K562 (cell line): Measurements from ENCODE around the gene UBL7. TPM values are rescaled to one million over a fixed set of nuclear protein-coding genes. Genes with fewer than 3 reads are reported as not detected.

Experiments used
- ARNT ChIP-seq, 2 experiments: fragments of 450-650 bp; IDR thresholded peaks; 2 replicates each; pipeline ENCODE4 v1.6.1; 2016; ENCODE audit warnings: mild to moderate bottlenecking in 1 of 2
- CREB1 ChIP-seq, 2 experiments: sonication (generic) in 1 of 2; formaldehyde crosslinking in 1 of 2; IDR thresholded peaks; 2 replicates each; pipeline versions ENCODE4 v1.6.1 to v1.8.0; 2012 to 2022; ENCODE audit warnings: inconsistent platforms in 1 of 2, mild to moderate bottlenecking in 1 of 2, missing genetic modification reagents in 1 of 2, moderate library complexity in 1 of 2
- FOXJ2 ChIP-seq: fragments of 200-800 bp; sonication (Bioruptor generic); IDR thresholded peaks from 2 replicates; pipeline ENCODE4 v1.6.1; 2016; ENCODE audit warnings: missing genetic modification characterization, missing compliant biosample characterization
- FOXP1 ChIP-seq: sonication (generic); formaldehyde crosslinking; IDR thresholded peaks from 2 replicates; pipeline ENCODE4 v1.8.0; 2022; ENCODE audit warnings: mild to moderate bottlenecking, missing genetic modification reagents
- HNRNPL ChIP-seq: fragments of 200-400 bp; formaldehyde crosslinking; IDR thresholded peaks from 2 replicates; pipeline ENCODE4 v1.6.1; 2017; ENCODE audit warnings: low read depth, mild to moderate bottlenecking, low read length
- LEF1 ChIP-seq: fragments of 450-650 bp; IDR thresholded peaks from 2 replicates; pipeline ENCODE4 v1.6.1; 2016; ENCODE audit warnings: mild to moderate bottlenecking
- MTA2 ChIP-seq: fragments of 450-650 bp; IDR thresholded peaks from 2 replicates; pipeline ENCODE4 v1.6.1; 2016; ENCODE audit warnings: low read depth
- NFRKB ChIP-seq: fragments of 450-650 bp; IDR thresholded peaks from 2 replicates; pipeline ENCODE4 v1.6.1; 2016; ENCODE audit warnings: low read depth
- POLR2H ChIP-seq: IDR thresholded peaks from 2 replicates; pipeline ENCODE4 v1.6.1; 2016; ENCODE audit warnings: missing genetic modification characterization, low read depth, mild to moderate bottlenecking, control low read depth, missing compliant biosample characterization, moderate library complexity
- RAD21 ChIP-seq, 2 experiments: fragments of 250-450 bp in 1 of 2; fragments of 450-650 bp in 1 of 2; sonication (Bioruptor Pico) in 1 of 2; formaldehyde crosslinking in 1 of 2; IDR thresholded peaks in 1 of 2; conservative IDR thresholded peaks in 1 of 2; 2 replicates each; pipeline versions ENCODE4 v1.4.0 to v1.8.0; 2020 to 2022; ENCODE audit warnings: mild to moderate bottlenecking in 2 of 2, moderate library complexity in 1 of 2
- RCOR1 ChIP-seq, 2 experiments: IDR thresholded peaks; 2 replicates each; pipeline ENCODE4 v1.6.1; 2012; ENCODE audit warnings: low read depth in 2 of 2, low read length in 2 of 2, borderline replicate concordance in 1 of 2, improper control_type of control experiment in 1 of 2
- SIN3B ChIP-seq: fragments of 450-650 bp; IDR thresholded peaks from 2 replicates; pipeline ENCODE4 v1.6.1; 2017; ENCODE audit warnings: low read depth, mild to moderate bottlenecking, moderate library complexity
- SP1 ChIP-seq: sonication (generic); formaldehyde crosslinking; IDR thresholded peaks from 2 replicates; pipeline ENCODE4 v1.8.1; 2022; ENCODE audit warnings: mild to moderate bottlenecking, missing genetic modification reagents
- TCFL5 ChIP-seq: fragments of 250-450 bp; sonication (Bioruptor Pico); conservative IDR thresholded peaks from 2 replicates; pipeline ENCODE4 v1.6.1; 2021; ENCODE audit warnings: mild to moderate bottlenecking, moderate library complexity, matching md5 sums
- ZC3H4 ChIP-seq: sonication (generic); formaldehyde crosslinking; IDR thresholded peaks from 2 replicates; pipeline ENCODE4 v1.9.0; 2021; ENCODE audit warnings: missing genetic modification reagents, borderline replicate concordance
- ZKSCAN1 ChIP-seq: fragments of 150-350 bp; IDR thresholded peaks from 2 replicates; pipeline ENCODE4 v1.6.1; 2016; ENCODE audit warnings: low read depth, low read length
- polyA plus RNA-seq, 8 experiments: library from polyadenylated mRNA; depleted of rRNA in 4 of 8; stranded (reverse) in 5 of 8; unstranded in 3 of 8; fragments of >200 nt; fragmentation: Nextera tagmentation in 2 of 8; fragmentation: Illumina TruSeq in 1 of 8; extraction: Ambion mirVana in 2 of 8; extraction: Trizol in 1 of 8; gene quantifications; 2 replicates each; pipeline versions ENCODE4 v1.2.1 to v1.2.3, GENCODE V29; 2011 to 2014; ENCODE audit warnings: inconsistent platforms in 1 of 8, missing spikeins in 1 of 8
- total RNA-seq, 7 experiments: library from RNA; depleted of rRNA in 6 of 7; stranded (reverse); fragments of >200 nt in 6 of 7; fragmentation: Illumina TruSeq in 2 of 7; extraction: Trizol in 2 of 7; gene quantifications; 2 replicates each; pipeline versions ENCODE4 v1.2.1 to v1.2.3, GENCODE V29; 2011 to 2021; ENCODE audit warnings: low replicate concordance in 1 of 7
- TF ChIP-seq, protein P1 (sequence below): conservative IDR thresholded peaks from 2 replicates; pipeline ENCODE4 v1.6.1; 2011; ENCODE audit warnings: low read depth, mild to moderate bottlenecking, low read length; ENCODE audit not compliant: control insufficient read depth
- TF ChIP-seq, protein P2 (sequence below), 2 experiments: IDR thresholded peaks; 2 replicates each; pipeline ENCODE4 v1.6.1; 2012; ENCODE audit warnings: improper control_type of control experiment in 2 of 2, low read depth in 2 of 2, low read length in 2 of 2, borderline replicate concordance in 1 of 2
- TF ChIP-seq, protein P3 (sequence below): fragments of 250-450 bp; sonication (Bioruptor Pico); IDR thresholded peaks from 2 replicates; pipeline ENCODE4 v1.4.0; 2020; ENCODE audit warnings: mild to moderate bottlenecking, moderate library complexity, borderline replicate concordance

UBL7 gene
- total and polyA plus RNA-seq, 9 of the 15 experiments (the other 6 are each of a cell fraction or from before 2014, with no cell fraction given), result 19.2 to 63.4 (median 44.9) TPM

DNA sequence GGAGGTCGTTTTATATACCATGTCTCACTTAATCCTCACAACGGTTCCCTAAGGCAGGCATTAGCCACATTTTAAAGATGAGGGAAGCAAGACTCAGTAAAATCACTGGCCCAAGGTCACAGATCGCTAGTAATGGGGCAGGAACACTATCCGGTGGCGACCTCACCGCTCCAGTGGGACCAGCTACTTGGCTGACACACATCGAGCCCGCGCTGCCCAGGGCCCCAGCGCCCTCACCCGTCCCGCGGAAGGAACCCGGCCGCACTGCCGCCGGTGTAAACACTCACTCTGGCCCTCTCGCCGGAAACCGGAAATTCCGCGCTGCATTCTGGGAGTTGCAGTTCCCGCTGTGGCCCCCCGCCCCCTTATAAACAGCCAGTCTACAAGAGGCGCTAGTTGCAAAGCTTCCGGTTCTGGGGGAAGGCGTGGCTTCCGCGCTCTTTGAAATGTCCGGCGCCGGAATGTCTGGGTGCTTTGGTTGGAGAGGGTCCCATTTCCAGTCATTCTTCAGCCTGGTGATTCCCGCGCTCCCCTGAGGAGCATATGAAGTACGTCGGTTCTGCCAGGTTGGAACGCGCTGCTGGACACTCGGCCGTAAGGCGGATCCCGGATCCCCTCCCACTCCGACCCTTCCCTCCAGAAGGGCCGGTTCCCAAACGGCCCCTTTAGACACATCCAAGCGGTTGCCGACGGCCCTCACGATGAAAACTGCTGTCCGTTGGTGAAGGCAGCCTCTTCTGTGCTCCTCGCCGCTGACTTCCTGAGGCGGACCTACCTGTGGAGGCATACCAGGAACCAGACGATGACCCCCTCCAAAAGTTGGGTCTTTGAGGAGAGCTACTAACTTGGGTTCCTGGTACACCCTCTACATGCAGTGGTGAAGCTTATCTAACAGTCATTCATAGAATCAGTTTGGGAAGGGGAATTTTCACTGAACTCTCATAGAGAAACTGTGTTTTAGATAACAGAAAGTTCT, at the start of gene UBL7 (continued):
- TF ChIP-seq, protein P1, sequence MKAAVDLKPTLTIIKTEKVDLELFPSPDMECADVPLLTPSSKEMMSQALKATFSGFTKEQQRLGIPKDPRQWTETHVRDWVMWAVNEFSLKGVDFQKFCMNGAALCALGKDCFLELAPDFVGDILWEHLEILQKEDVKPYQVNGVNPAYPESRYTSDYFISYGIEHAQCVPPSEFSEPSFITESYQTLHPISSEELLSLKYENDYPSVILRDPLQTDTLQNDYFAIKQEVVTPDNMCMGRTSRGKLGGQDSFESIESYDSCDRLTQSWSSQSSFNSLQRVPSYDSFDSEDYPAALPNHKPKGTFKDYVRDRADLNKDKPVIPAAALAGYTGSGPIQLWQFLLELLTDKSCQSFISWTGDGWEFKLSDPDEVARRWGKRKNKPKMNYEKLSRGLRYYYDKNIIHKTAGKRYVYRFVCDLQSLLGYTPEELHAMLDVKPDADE, result peak; percentile 95
- TF ChIP-seq NFRKB, result peak; percentile 37
- 0 out of 2 replicates have a peak, but pooled peaks have one; percentile 38 for TF ChIP-seq ZKSCAN1
- peak; percentile 86 for TF ChIP-seq POLR2H (tag)
- TF ChIP-seq SP1 (CRISPR knock-in tag), result peak; percentile 78; the same call in 1 of the 2 replicates
- TF ChIP-seq, protein P2, sequence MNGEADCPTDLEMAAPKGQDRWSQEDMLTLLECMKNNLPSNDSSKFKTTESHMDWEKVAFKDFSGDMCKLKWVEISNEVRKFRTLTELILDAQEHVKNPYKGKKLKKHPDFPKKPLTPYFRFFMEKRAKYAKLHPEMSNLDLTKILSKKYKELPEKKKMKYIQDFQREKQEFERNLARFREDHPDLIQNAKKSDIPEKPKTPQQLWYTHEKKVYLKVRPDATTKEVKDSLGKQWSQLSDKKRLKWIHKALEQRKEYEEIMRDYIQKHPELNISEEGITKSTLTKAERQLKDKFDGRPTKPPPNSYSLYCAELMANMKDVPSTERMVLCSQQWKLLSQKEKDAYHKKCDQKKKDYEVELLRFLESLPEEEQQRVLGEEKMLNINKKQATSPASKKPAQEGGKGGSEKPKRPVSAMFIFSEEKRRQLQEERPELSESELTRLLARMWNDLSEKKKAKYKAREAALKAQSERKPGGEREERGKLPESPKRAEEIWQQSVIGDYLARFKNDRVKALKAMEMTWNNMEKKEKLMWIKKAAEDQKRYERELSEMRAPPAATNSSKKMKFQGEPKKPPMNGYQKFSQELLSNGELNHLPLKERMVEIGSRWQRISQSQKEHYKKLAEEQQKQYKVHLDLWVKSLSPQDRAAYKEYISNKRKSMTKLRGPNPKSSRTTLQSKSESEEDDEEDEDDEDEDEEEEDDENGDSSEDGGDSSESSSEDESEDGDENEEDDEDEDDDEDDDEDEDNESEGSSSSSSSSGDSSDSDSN (IDR thresholded peaks at IDR 0.05; ENCODE audit: borderline replicate concordance in 1 of 2, low read depth in 2 of 2, low read length in 2 of 2), result peak; percentile 62 to 70; a peak in 2 of 4 replicates
- TF ChIP-seq LEF1, result peak; percentile 39
- TF ChIP-seq RAD21 (CRISPR knock-in tag; conservative IDR thresholded peaks at IDR 0.05 in 1 of 2, IDR thresholded peaks at IDR 0.05 in 1 of 2), result peak in 1 of 2 experiments; percentile 53; a peak in 2 of 4 replicates
- TF ChIP-seq HNRNPL, result 0 out of 2 replicates have a peak, but pooled peaks have one; percentile 49
- 0 out of 2 replicates have a peak, but pooled peaks have one; percentile 62 for TF ChIP-seq CREB1 (IDR thresholded peaks at IDR 0.05)
- no peak; the same call in 1 of the 2 replicates for TF ChIP-seq CREB1 (CRISPR knock-in tag; IDR thresholded peaks at IDR 0.05)
- TF ChIP-seq, protein P3, sequence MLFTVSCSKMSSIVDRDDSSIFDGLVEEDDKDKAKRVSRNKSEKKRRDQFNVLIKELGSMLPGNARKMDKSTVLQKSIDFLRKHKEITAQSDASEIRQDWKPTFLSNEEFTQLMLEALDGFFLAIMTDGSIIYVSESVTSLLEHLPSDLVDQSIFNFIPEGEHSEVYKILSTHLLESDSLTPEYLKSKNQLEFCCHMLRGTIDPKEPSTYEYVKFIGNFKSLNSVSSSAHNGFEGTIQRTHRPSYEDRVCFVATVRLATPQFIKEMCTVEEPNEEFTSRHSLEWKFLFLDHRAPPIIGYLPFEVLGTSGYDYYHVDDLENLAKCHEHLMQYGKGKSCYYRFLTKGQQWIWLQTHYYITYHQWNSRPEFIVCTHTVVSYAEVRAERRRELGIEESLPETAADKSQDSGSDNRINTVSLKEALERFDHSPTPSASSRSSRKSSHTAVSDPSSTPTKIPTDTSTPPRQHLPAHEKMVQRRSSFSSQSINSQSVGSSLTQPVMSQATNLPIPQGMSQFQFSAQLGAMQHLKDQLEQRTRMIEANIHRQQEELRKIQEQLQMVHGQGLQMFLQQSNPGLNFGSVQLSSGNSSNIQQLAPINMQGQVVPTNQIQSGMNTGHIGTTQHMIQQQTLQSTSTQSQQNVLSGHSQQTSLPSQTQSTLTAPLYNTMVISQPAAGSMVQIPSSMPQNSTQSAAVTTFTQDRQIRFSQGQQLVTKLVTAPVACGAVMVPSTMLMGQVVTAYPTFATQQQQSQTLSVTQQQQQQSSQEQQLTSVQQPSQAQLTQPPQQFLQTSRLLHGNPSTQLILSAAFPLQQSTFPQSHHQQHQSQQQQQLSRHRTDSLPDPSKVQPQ (CRISPR knock-in tag), result no peak
- TF ChIP-seq FOXP1 (CRISPR knock-in tag), result peak; percentile 93
- peak; percentile 96 for TF ChIP-seq FOXJ2 (tag)
- peak; percentile 43; the same call in 1 of the 2 replicates for TF ChIP-seq SIN3B
- peak in 1 of 2 experiments; percentile 42; a peak in 1 of 4 replicates for TF ChIP-seq ARNT (IDR thresholded peaks at IDR 0.05)
- no peak for TF ChIP-seq MTA2
- TF ChIP-seq TCFL5 (CRISPR knock-in tag), result no peak
- TF ChIP-seq RCOR1 (IDR thresholded peaks at IDR 0.05; ENCODE audit: borderline replicate concordance in 1 of 2, low read depth in 2 of 2, low read length in 2 of 2), result peak in 1 of 2 experiments; percentile 67; a peak in 2 of 4 replicates
- TF ChIP-seq ZC3H4, result no peak
